Mucosa of descending colon (tissue), 3 donors: Measurements from ENCODE around the gene BANF2. TPM values are rescaled to one million over a fixed set of nuclear protein-coding genes. Genes with fewer than 3 reads are reported as not detected.
A peak's percentile ranks its signal among the peaks of the same experiment; 100 is the strongest.

Experiments
- ATAC-seq: fragments of 200-7000 bp; cut with Tn5 transposase; one replicate; pipeline ENCODE4 v1.9.1; 2020; ENCODE audit warnings: mild to moderate bottlenecking, moderate library complexity
- DNase-seq, 3 donors: peaks; one replicate each; pipeline ENCODE4 v3.0.0-alpha.2; 2020
- H3K36me3 ChIP-seq: fragments of 200-600 bp; one replicate; pipeline ENCODE4 v1.8.0; 2021; ENCODE audit warnings: low read depth, mild to moderate bottlenecking
- H3K4me1 ChIP-seq: fragments of 200-600 bp; one replicate; pipeline ENCODE4 v1.8.0; 2021; ENCODE audit warnings: low read depth, mild to moderate bottlenecking
- H3K4me3 ChIP-seq: fragments of 200-600 bp; one replicate; pipeline ENCODE4 v1.8.0; 2021; ENCODE audit warnings: mild to moderate bottlenecking
- H3K9me3 ChIP-seq: fragments of 200-600 bp; one replicate; pipeline ENCODE4 v1.8.0; 2021; ENCODE audit warnings: mild to moderate bottlenecking
- intact Hi-C, 2 donors: fragments of 100-400 bp; cut with DNase I in 1 of 2; cut with micrococcal nuclease in 1 of 2; formaldehyde crosslinking; loops; one replicate each; pipeline versions ENCODE4 v1.11.0 to v1.11.1; 2022; cut with DNase I, micrococcal nuclease
- total RNA-seq, 3 donors: library from RNA; stranded (reverse); fragmentation: NEBNext Ultra II Directional in 2 of 3; extraction: Animal tissue kit (Norgen Biotek cat#: 25700) in 2 of 3; gene quantifications; one replicate each; pipeline versions ENCODE4 v1.2.1 to v1.2.4, GENCODE V29; 2021 to 2023
- TF ChIP-seq, protein P1 (sequence below): fragments of 200-600 bp; IDR thresholded peaks from one replicate; pipeline ENCODE4 v1.8.0; 2022; ENCODE audit warnings: antibody characterized with exemption, mild to moderate bottlenecking
- donor health status: DM: no; HTN: no; CAD: no; lungs with moderate emphysema.
- donor health status: DM: no; HTN: no; CAD: no.
- donor health status: DM: no; HTN: yes; CAD: no.

The BANF2 gene
- total RNA-seq, 3 donors from 2014 or later: not detected

DNA sequence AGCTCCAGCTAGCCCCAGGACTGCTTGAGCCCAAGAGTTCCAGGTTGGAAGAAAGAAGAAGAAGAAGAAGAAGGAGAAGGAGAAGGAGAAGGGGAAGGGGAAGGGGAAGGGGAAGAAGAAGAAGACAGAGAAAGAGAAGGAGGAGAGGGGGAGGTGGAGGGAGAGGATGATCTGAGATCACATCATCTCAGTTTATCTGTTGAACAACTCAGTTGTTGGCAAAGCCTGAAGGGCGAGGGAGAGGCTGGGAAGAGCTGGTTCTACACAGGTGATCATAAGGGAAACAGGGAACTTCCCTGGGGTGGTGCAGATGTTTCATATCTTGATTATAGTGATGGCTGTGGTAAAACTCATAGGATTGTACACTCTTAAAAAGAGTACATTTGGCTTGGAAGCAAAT, 14.6 kb upstream of the BANF2 start:
- no peaks in the 10 kb centered on the region for H3K9me3 ChIP-seq
- no peaks in the 10 kb centered on the region for H3K36me3 ChIP-seq
- peaks cover 13% of the 10 kb centered on the region for H3K4me1 ChIP-seq
- peak; percentile 2 for ATAC-seq
- peak in 1 of 3 donors; percentile 63 for DNase-seq
- intact Hi-C loops: loop anchor here in 1 of 2 donors (10.0 kb wide), 1 partner anchor 210 kb away; no protein-coding TSS in a partner anchor
- TF ChIP-seq, protein P1, sequence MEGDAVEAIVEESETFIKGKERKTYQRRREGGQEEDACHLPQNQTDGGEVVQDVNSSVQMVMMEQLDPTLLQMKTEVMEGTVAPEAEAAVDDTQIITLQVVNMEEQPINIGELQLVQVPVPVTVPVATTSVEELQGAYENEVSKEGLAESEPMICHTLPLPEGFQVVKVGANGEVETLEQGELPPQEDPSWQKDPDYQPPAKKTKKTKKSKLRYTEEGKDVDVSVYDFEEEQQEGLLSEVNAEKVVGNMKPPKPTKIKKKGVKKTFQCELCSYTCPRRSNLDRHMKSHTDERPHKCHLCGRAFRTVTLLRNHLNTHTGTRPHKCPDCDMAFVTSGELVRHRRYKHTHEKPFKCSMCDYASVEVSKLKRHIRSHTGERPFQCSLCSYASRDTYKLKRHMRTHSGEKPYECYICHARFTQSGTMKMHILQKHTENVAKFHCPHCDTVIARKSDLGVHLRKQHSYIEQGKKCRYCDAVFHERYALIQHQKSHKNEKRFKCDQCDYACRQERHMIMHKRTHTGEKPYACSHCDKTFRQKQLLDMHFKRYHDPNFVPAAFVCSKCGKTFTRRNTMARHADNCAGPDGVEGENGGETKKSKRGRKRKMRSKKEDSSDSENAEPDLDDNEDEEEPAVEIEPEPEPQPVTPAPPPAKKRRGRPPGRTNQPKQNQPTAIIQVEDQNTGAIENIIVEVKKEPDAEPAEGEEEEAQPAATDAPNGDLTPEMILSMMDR: no peak
- H3K4me3 ChIP-seq: no peak overlapping the region

- ATAC-seq: no peak
- intact Hi-C loops: loop anchor here in 1 of 2 donors (10.0 kb wide), 1 partner anchor 207 kb away; no protein-coding TSS in a partner anchor
Measured at GRCh38 chr20:17687800-17688199, 12.0 kb upstream of the BANF2 start.

GRCh38 chr20:17688965-17689364, 10.8 kb upstream of the BANF2 start:
- ATAC-seq (no peak), DNase-seq (no peak)
- H3K9me3 ChIP-seq: no peaks in the 10 kb centered on the region
- TF ChIP-seq, protein P1: no peak
- H3K4me1 ChIP-seq: peaks cover 7% of the 10 kb centered on the region
- H3K4me3 ChIP-seq: no peak overlapping the region
- intact Hi-C loops: loop anchor here in 1 of 2 donors (10.0 kb wide), 1 partner anchor 206 kb away; no protein-coding TSS in a partner anchor
- H3K36me3 ChIP-seq: no peaks in the 10 kb centered on the region

More at GRCh38 chr20:17687800-17688199, 12.0 kb upstream of the BANF2 start:
- H3K9me3 ChIP-seq: no peaks in the 10 kb centered on the region
- H3K4me1 ChIP-seq: peaks cover 12% of the 10 kb centered on the region
- no peak for DNase-seq
- no peaks in the 10 kb centered on the region for H3K36me3 ChIP-seq
- TF ChIP-seq, protein P1: no peak
- no peak overlapping the region for H3K4me3 ChIP-seq

- no peak overlapping the region for H3K4me3 ChIP-seq
- intact Hi-C loops: no loop called here
- no peak for DNase-seq
- H3K9me3 ChIP-seq: no peaks in the 10 kb centered on the region
- no peaks in the 10 kb centered on the region for H3K4me1 ChIP-seq
- no peaks in the 10 kb centered on the region for H3K36me3 ChIP-seq
- no peak for ATAC-seq
- TF ChIP-seq, protein P1: no peak
Measured at GRCh38 chr20:17690144-17690543, 9.6 kb upstream of the BANF2 start.

- Histone ChIP-seq H3K4me3 (no peak overlapping the region), H3K9me3 (peaks cover 4% of the 10 kb centered on the region), H3K4me1 (no peaks in the 10 kb centered on the region), H3K36me3 (no peaks in the 10 kb centered on the region)
- intact Hi-C loops: no loop called here
- DNase-seq (no peak), ATAC-seq (no peak)
- TF ChIP-seq, protein P1: no peak
Measured at GRCh38 chr20:17691758-17692157, 8.0 kb upstream of the BANF2 start.
